Tibial artery (tissue), 4 donors: ENCODE measurements around the gene PUS7L.

Source experiments
- DNase-seq, 2 donors: peaks; one replicate each; pipeline ENCODE4 v3.0.0-alpha.2; 2019
- H3K27ac ChIP-seq, 2 donors: fragments of 200-600 bp; sonication (generic) in 1 of 2; 1 replicate in 1 of 2; 2 replicates in 1 of 2; pipeline ENCODE4 v1.5.1; 2018 to 2019; ENCODE audit warnings: mild to moderate bottlenecking in 1 of 2
- H3K27me3 ChIP-seq, 2 donors: fragments of 200-600 bp; sonication (generic) in 1 of 2; one replicate each; pipeline versions ENCODE4 v1.5.1 to v1.6.0; 2016 to 2019
- H3K36me3 ChIP-seq, 3 donors: fragments of 200-600 bp; sonication (generic) in 2 of 3; one replicate each; pipeline ENCODE4 v1.5.1; 2016 to 2019; ENCODE audit warnings: mild to moderate bottlenecking in 2 of 3
- H3K4me1 ChIP-seq, 4 donors: fragments of 200-600 bp; sonication (generic) in 2 of 4; 1 replicate in 3 of 4; 2 replicates in 1 of 4; pipeline ENCODE4 v1.5.1; 2016 to 2019
- H3K4me3 ChIP-seq, 2 donors: fragments of 200-600 bp; sonication (generic) in 1 of 2; 1 replicate in 1 of 2; 2 replicates in 1 of 2; pipeline ENCODE4 v1.5.1; 2018 to 2019; ENCODE audit warnings: mild to moderate bottlenecking in 2 of 2
- H3K9me3 ChIP-seq, 3 donors: fragments of 200-600 bp; sonication (generic) in 1 of 3; one replicate each; pipeline ENCODE4 v1.5.1; 2016 to 2019
- intact Hi-C: fragments of 100-400 bp; cut with DNase I; formaldehyde crosslinking; loops from one replicate; pipeline ENCODE4 v1.15.0; 2023; ENCODE audit warnings: low total_unique reads
- TF ChIP-seq, protein P1 (sequence below), 2 experiments: fragments of 200-600 bp in 1 of 2; fragments of 450-650 bp in 1 of 2; IDR thresholded peaks; one replicate each; pipeline ENCODE4 v1.5.1; 2017 to 2019; ENCODE audit warnings: antibody characterized with exemption in 2 of 2, mild to moderate bottlenecking in 1 of 2, moderate library complexity in 1 of 2

The PUS7L gene

DNA sequence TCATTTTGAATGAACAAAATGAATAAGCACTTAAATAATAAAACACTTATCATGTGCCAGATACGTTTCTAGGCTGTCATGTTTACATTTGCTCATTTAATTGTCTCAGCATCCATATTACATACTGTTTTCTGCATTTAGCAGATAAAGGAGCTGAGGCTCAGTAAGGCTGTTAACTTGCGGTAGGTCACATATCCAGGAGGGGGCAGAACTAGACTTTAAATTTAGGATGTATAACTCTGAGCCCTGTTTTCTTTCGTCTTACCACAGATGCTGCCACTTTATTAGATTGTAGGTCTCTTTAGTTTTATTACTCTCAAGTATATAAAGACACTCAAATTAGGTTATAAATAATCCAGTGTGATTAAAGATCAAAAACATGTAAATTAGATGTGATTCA lies 17.9 kb upstream of the PUS7L start:
- H3K9me3 ChIP-seq, result no peaks in the 10 kb centered on the region
- H3K4me1 ChIP-seq, result no peaks in the 10 kb centered on the region
- TF ChIP-seq, protein P1, sequence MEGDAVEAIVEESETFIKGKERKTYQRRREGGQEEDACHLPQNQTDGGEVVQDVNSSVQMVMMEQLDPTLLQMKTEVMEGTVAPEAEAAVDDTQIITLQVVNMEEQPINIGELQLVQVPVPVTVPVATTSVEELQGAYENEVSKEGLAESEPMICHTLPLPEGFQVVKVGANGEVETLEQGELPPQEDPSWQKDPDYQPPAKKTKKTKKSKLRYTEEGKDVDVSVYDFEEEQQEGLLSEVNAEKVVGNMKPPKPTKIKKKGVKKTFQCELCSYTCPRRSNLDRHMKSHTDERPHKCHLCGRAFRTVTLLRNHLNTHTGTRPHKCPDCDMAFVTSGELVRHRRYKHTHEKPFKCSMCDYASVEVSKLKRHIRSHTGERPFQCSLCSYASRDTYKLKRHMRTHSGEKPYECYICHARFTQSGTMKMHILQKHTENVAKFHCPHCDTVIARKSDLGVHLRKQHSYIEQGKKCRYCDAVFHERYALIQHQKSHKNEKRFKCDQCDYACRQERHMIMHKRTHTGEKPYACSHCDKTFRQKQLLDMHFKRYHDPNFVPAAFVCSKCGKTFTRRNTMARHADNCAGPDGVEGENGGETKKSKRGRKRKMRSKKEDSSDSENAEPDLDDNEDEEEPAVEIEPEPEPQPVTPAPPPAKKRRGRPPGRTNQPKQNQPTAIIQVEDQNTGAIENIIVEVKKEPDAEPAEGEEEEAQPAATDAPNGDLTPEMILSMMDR (IDR thresholded peaks at IDR 0.05), result peak in 1 of 2 experiments; percentile 15
- H3K27me3 ChIP-seq, result no peaks in the 10 kb centered on the region
- intact Hi-C loops, result loop anchor here (10.0 kb wide), 1 partner anchor 108 kb away; no protein-coding TSS in a partner anchor
- H3K4me3 ChIP-seq, result no peak overlapping the region
- no peak for DNase-seq
- H3K36me3 ChIP-seq, result peaks cover 58 to 77% (median 63%) of the 10 kb centered on the region in 3 donors
- H3K27ac ChIP-seq, result no peak overlapping the region

DNA sequence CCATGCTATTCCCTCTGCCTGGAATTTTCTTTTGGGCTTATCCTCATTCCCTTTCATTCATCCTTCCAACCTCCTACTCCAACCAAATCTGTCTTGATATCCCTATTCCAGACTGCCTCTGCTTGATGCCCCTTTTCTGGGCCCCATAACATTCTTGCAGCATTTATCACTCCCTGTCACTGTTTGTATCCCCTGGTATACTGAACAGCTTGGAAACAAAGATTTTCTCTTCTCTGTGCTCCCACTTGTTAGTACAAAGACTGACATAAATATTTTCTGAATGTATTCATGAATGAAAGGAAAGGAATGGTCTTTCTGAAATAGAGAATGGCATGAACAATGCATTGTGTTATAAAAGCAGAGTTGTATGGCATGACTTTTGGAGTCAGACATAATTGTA lies 7.7 kb upstream of the PUS7L start:
- peaks cover 18 to 40% (median 27%) of the 10 kb centered on the region in 3 donors for H3K36me3 ChIP-seq
- intact Hi-C loops, result no loop called here

DNA sequence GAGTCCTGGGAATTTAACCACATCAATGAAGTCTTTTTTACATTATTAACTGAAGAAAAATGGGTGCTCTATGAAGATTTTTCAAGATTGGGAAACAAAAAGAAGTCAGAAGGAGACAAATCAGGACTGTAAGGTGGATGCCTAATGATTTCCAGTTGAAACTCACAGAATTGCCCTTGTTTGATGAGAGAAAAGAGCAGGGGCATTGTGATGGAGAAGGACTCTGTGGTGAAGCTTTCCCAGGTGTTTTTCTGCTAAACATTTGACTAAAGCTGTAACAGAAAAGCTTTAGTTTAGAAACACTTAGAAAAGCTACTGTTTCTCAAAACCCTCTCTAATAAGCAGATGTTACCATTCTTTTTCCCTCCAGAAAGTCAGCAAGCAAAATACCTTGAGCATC lies 5.9 kb upstream of the PUS7L start:
- intact Hi-C loops, result no loop called here
- Histone ChIP-seq H3K27me3 (no peaks in the 10 kb centered on the region), H3K36me3 (peaks cover 8 to 24% (median 15%) of the 10 kb centered on the region in 3 donors), H3K27ac (no peak overlapping the region), H3K4me3 (no peak overlapping the region), H3K9me3 (no peaks in the 10 kb centered on the region), H3K4me1 (peaks cover 0 to 16% (median 13%) of the 10 kb centered on the region in 4 donors)
- TF ChIP-seq, protein P1 (IDR thresholded peaks at IDR 0.05), result no peak
- DNase-seq, result no peak

More for the DNA sequence above, 7.7 kb upstream of the PUS7L start:
- no peak for DNase-seq
- H3K9me3 ChIP-seq, result no peaks in the 10 kb centered on the region
- H3K4me1 ChIP-seq, result no peaks in the 10 kb centered on the region
- H3K27me3 ChIP-seq, result no peaks in the 10 kb centered on the region
- H3K4me3 ChIP-seq, result no peak overlapping the region
- TF ChIP-seq, protein P1 (IDR thresholded peaks at IDR 0.05), result no peak
- no peak overlapping the region for H3K27ac ChIP-seq

DNA sequence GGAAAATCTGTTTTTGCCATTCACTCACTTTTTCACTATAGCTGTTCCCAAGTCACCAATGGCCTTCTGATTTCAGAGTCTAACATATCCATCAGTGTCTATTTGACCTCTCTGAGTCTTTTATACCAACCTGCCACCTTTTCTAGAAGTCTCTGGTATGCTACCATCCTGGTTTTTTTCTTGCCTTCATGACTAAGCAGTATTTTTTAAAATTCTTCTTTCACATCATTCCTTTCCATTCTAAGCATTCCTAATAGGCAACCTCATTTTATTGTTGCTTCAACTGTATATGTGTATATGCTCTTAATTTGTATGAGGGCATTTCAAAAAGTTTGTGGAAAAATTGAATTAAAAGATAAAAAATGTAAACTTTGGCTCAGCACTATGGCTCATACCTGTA lies 5.2 kb upstream of the PUS7L start:
- Histone ChIP-seq H3K36me3 (peaks cover 1 to 16% (median 8%) of the 10 kb centered on the region in 3 donors), H3K27ac (no peak overlapping the region), H3K4me1 (peaks cover 0 to 19% (median 14%) of the 10 kb centered on the region in 4 donors), H3K9me3 (no peaks in the 10 kb centered on the region), H3K4me3 (no peak overlapping the region), H3K27me3 (no peaks in the 10 kb centered on the region)
- DNase-seq, result no peak
- TF ChIP-seq, protein P1 (IDR thresholded peaks at IDR 0.05), result no peak
- intact Hi-C loops, result no loop called here

DNA sequence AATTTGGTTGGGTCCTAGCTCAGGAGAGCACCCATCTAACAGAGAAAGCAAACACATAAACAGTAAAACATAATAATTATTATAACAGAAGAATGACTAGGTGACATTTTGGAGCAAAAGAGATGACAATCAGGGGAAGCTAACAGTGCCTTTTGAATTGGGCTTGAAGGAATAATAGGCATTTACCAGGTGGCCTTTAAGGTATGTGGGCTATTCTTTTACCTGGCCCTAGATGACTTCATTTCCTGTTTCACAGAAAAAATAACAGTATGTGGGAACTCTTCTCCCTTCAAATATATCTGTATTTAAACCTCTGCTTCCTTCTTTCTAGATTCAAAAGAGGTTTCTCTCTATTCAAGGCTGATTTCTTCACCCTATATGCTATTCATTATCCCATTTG lies 4.0 kb upstream of the PUS7L start:
- intact Hi-C loops, result no loop called here
- H3K36me3 ChIP-seq, result peaks cover 0 to 8% (median 0%) of the 10 kb centered on the region in 3 donors

More for the DNA sequence above, 4.0 kb upstream of the PUS7L start:
- no peaks in the 10 kb centered on the region for H3K9me3 ChIP-seq
- H3K4me3 ChIP-seq, result no peak overlapping the region
- no peak for DNase-seq
- peaks cover 0 to 24% (median 17%) of the 10 kb centered on the region in 4 donors for H3K4me1 ChIP-seq
- TF ChIP-seq, protein P1 (IDR thresholded peaks at IDR 0.05), result no peak
- no peak overlapping the region for H3K27ac ChIP-seq
- H3K27me3 ChIP-seq, result no peaks in the 10 kb centered on the region
